Measurements from ENCODE around the gene WNT6.

Gene WNT6

DNA sequence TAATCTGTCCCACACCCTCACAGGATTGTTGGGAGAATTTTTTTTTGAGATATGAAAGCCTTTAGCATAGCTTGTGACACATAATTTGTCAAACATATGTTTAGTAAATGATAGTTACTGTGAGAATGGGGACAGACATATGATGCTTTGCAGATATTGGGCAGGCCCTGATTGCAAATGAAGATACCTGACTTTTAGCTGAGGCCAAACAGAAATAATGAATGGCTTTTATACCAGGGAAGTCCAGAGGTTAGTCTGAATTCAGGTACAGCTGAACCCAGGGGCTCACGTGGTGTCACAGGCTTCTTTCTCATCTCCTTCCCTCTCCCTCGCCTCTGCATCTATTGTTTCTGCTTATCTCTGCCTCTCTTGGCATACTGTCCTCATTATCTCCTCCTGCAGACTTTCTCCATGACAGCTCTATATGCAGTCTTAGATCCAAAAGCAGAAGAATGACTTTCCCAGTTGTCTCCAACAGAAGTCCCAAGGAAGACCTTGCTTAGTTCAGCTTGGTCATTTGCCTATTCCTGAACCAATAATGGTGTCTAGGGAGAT lies 16.2 kb downstream of the WNT6 start:
- Histone ChIP-seq H3K9ac (ENCODE audit: low read length) (no peak overlapping the region), H3K4me3 (ENCODE audit: low read length) (no peak overlapping the region), H3K9me3 (replicated peaks; ENCODE audit: insufficient read depth, low read length) (no peaks in the 10 kb centered on the region), H3K27ac (ENCODE audit: low read length) (no peak overlapping the region), H3K4me1 (ENCODE audit: low read length) (peaks cover 34% of the 10 kb centered on the region), H2AFZ (ENCODE audit: low read length) (no peak overlapping the region), H4K20me1 (ENCODE audit: insufficient read depth, low read length) (no peaks in the 10 kb centered on the region), H3K36me3 (replicated peaks; ENCODE audit: insufficient read depth, low read length) (no peaks in the 10 kb centered on the region), H3K4me2 (ENCODE audit: low read depth, low read length) (no peak overlapping the region), H3K9me2 (replicated peaks; ENCODE audit: insufficient read depth, low read length) (no peaks in the 10 kb centered on the region), H3F3A (ENCODE audit: insufficient read depth, low read length) (peaks cover 19% of the 10 kb centered on the region), H3K27me3 (replicated peaks; ENCODE audit: insufficient read depth, low read length) (no peaks in the 10 kb centered on the region), H3K79me2 (ENCODE audit: low read length) (peaks cover 4% of the 10 kb centered on the region)
- no peak for DNase-seq
- TF ChIP-seq EZH2phosphoT487 (IDR thresholded peaks at IDR 0.05; ENCODE audit: low read length) = no peak
- no peak for TF ChIP-seq EZH2 (optimal IDR thresholded peaks at IDR 0.05; ENCODE audit: low read depth, low read length)
- TF ChIP-seq, protein P1, sequence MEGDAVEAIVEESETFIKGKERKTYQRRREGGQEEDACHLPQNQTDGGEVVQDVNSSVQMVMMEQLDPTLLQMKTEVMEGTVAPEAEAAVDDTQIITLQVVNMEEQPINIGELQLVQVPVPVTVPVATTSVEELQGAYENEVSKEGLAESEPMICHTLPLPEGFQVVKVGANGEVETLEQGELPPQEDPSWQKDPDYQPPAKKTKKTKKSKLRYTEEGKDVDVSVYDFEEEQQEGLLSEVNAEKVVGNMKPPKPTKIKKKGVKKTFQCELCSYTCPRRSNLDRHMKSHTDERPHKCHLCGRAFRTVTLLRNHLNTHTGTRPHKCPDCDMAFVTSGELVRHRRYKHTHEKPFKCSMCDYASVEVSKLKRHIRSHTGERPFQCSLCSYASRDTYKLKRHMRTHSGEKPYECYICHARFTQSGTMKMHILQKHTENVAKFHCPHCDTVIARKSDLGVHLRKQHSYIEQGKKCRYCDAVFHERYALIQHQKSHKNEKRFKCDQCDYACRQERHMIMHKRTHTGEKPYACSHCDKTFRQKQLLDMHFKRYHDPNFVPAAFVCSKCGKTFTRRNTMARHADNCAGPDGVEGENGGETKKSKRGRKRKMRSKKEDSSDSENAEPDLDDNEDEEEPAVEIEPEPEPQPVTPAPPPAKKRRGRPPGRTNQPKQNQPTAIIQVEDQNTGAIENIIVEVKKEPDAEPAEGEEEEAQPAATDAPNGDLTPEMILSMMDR (IDR thresholded peaks at IDR 0.05; ENCODE audit: low read length) = no peak

DNA sequence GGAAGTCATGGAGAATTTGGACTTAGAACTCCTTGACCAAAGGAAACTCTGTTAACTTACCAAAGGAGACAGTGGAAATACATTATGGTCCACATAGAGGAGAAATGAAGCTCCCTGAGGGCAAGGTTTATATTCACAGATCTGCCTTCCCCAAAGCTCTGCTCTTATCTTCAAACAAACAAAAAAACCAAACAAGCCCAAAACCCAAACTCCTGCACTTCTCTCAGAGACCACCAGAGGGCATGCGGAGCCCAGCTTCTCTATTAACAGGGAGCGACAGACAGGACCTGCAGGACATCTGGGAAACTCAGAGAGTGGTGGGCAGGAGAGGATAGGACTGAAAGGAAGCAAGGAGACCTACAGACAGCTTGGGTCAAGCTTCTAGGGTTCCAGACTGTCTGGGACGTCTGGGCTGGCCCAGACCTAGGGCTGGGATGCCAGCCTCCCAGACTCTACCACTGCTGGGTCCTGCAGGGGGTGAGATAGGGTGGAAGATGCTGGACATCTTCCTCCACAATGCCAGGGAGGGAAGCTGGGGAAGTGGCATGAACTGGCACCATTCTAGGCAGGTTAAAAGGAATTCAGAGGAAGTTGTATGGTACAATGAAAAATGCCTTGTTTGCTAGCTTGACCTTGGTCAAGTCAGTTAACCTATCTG lies 17.1 kb downstream of the WNT6 start:
- H3K4me2 ChIP-seq (ENCODE audit: low read depth, low read length) = peak overlapping the region; percentile 25; the same call in 1 of the 2 replicates
- H3K9me3 ChIP-seq (replicated peaks; ENCODE audit: insufficient read depth, low read length) = no peaks in the 10 kb centered on the region
- H3K36me3 ChIP-seq (replicated peaks; ENCODE audit: insufficient read depth, low read length) = no peaks in the 10 kb centered on the region
- peaks cover 36% of the 10 kb centered on the region for H3K4me1 ChIP-seq (ENCODE audit: low read length)
- peak; percentile 70 for DNase-seq
- TF ChIP-seq, protein P1 (IDR thresholded peaks at IDR 0.05; ENCODE audit: low read length) = peak; percentile 98
- no peak for TF ChIP-seq EZH2phosphoT487 (IDR thresholded peaks at IDR 0.05; ENCODE audit: low read length)
- no peak for TF ChIP-seq EZH2 (optimal IDR thresholded peaks at IDR 0.05; ENCODE audit: low read depth, low read length)
- H3K27me3 ChIP-seq (replicated peaks; ENCODE audit: insufficient read depth, low read length) = no peaks in the 10 kb centered on the region
- H3K9ac ChIP-seq (ENCODE audit: low read length) = no peak overlapping the region
- H3F3A ChIP-seq (ENCODE audit: insufficient read depth, low read length) = peaks cover 19% of the 10 kb centered on the region
- H4K20me1 ChIP-seq (ENCODE audit: insufficient read depth, low read length) = no peaks in the 10 kb centered on the region
- H3K27ac ChIP-seq (ENCODE audit: low read length) = no peak overlapping the region
- 0 out of 2 replicates have a peak overlapping the region, but pooled peaks have one; percentile 44 for H2AFZ ChIP-seq (ENCODE audit: low read length)
- H3K79me2 ChIP-seq (ENCODE audit: low read length) = peaks cover 13% of the 10 kb centered on the region
- no peaks in the 10 kb centered on the region for H3K9me2 ChIP-seq (replicated peaks; ENCODE audit: insufficient read depth, low read length)
- H3K4me3 ChIP-seq (ENCODE audit: low read length) = no peak overlapping the region

DNA sequence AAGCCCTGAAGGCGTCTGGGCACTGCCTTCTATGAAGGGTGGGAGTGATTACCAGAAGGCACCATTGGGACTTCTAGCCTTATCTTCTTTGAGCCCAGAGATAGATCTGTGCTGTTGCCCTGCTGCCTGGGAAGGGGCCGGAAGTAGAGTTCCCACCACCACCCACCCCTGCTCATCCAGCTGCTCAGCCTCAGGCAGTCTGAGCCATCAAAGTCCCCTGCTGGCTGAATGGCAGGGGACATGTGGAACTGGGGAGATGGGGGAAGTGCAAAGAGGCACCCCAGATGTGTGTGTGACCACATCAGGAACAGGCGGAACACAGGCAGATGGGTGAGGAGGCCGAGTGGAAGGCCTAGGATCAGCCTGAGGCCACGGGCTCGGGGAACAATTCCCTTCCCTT lies 17.7 kb downstream of the WNT6 start:
- no peak for DNase-seq
- no peaks in the 10 kb centered on the region for H3K9me3 ChIP-seq (replicated peaks; ENCODE audit: insufficient read depth, low read length)
- no peaks in the 10 kb centered on the region for H3K36me3 ChIP-seq (replicated peaks; ENCODE audit: insufficient read depth, low read length)
- no peaks in the 10 kb centered on the region for H3K9me2 ChIP-seq (replicated peaks; ENCODE audit: insufficient read depth, low read length)
- H3K27ac ChIP-seq (ENCODE audit: low read length) = no peak overlapping the region
- no peak overlapping the region for H2AFZ ChIP-seq (ENCODE audit: low read length)
- no peaks in the 10 kb centered on the region for H3K27me3 ChIP-seq (replicated peaks; ENCODE audit: insufficient read depth, low read length)
- peaks cover 19% of the 10 kb centered on the region for H3K79me2 ChIP-seq (ENCODE audit: low read length)
- TF ChIP-seq EZH2phosphoT487 (IDR thresholded peaks at IDR 0.05; ENCODE audit: low read length) (no peak), EZH2 (optimal IDR thresholded peaks at IDR 0.05; ENCODE audit: low read depth, low read length) (no peak)
- TF ChIP-seq, protein P1 (IDR thresholded peaks at IDR 0.05; ENCODE audit: low read length) = no peak
- peaks cover 22% of the 10 kb centered on the region for H3F3A ChIP-seq (ENCODE audit: insufficient read depth, low read length)
- no peak overlapping the region for H3K4me3 ChIP-seq (ENCODE audit: low read length)
- H3K9ac ChIP-seq (ENCODE audit: low read length) = no peak overlapping the region
- H3K4me2 ChIP-seq (ENCODE audit: low read depth, low read length) = no peak overlapping the region; the same call in 1 of the 2 replicates
- H4K20me1 ChIP-seq (ENCODE audit: insufficient read depth, low read length) = no peaks in the 10 kb centered on the region
- H3K4me1 ChIP-seq (ENCODE audit: low read length) = peaks cover 43% of the 10 kb centered on the region
